GM10266 (cell line): ENCODE results near the gene LPAR2.

Experiments
- DNase-seq: peaks from one replicate; pipeline ENCODE4 v3.0.0; 2012; ENCODE audit errors: extremely low spot score
- CTCF ChIP-seq: IDR thresholded peaks from 2 replicates; pipeline ENCODE4 v1.5.1; 2012; ENCODE audit warnings: mild to moderate bottlenecking, low read depth; ENCODE audit not compliant: control insufficient read depth, insufficient read depth; ENCODE audit errors: missing control alignments

The LPAR2 gene

GRCh38 chr19:19580418-19580817 lies 47.6 kb downstream of the LPAR2 start:
- no peak for DNase-seq
- no peak for TF ChIP-seq CTCF

DNA sequence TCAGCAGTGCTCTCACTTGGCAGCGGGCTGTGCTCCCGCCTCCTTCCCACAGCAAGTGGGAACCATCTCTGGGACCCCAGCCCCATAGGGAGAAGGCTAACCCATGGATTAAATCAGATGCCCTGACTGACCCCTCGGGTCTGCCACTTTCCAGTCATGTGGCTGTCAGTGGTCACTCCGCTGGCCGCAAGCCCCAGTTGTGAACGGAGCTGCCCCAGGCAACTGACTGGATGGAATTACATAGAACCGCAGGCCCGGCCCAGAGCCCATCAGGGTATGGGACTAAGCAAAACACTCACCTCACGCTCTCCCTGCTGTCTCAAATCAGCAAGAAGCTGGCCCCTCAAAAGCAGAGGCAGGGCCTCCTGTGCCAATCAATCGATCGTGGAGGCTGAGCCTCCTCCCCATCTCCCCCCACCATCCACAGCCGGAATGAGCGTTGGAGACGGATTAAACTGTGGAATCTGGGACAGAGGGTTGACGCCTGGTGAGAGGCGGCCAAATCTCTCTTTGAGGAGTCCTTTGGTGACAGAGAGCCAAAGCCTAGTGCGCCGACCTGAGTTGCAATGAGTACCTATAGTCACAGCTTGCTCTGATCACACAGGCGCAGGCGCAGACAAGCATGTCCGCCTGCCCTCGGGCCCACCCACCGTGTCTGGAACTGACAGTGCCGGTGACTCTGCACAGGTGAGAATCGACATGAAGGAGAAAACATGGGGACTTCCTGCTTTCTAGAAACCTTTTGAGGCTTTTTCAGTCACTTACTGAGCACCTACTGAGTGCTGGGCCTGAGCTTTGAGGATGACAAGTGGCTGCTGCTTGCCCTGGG lies 48.3 kb downstream of the LPAR2 start:
- DNase-seq, result no peak

GRCh38 chr19:19578252-19578651 lies 49.8 kb downstream of the LPAR2 start:
- DNase-seq, result no peak
- TF ChIP-seq CTCF, result no peak

More for the DNA sequence above, 48.3 kb downstream of the LPAR2 start:
- no peak for TF ChIP-seq CTCF

DNA sequence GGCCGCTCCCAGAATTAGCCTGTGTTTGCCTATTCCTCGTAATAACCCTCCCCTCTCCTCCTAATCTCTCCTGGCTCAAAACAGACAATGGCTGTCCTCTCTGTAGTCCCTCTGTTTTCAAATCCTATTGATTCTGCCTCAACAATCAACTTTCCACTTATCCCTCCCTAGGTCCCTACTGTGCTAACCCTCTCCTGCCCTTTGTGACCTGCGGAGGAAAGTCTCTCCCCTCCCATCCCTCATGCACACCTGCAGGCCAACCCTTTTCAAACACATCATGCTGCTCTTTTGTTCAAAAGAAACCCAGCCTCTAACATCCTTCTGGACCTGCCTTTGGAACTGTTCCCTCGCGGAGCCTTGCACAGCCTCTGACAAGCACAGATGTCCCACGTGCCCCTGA lies 52.6 kb downstream of the LPAR2 start:
- DNase-seq, result no peak
- TF ChIP-seq CTCF, result no peak
